Stimulated activated CD8-positive, alpha-beta memory T cell treated with anti-CD3 and anti-CD28 coated beads, Interleukin-15, amount 100 ng/mL, for 1 hour (primary cell): ENCODE measurements around the gene SLC39A8.

Experiments used
- DNase-seq: peaks from one replicate; pipeline ENCODE4 v3.0.0-alpha.2; 2020; ENCODE audit warnings: low read depth

The SLC39A8 gene

DNA sequence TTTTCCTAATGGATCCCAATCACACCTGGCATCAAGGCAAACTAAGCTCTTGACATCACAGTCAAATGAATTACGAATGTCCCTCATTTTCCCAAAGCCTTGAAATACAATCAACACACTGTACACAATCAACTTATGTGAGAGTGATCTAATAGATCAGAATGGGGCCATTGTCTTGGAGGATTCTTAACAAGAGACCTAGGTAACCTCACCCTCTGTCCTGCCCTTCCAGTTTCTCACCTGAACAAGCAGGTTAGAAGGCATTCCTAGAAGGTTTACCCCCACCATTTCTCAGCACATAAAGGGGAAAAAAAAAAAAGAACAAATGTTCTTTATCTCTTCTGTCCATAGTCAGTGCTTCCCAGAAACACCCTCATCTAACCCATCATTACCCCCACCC is 6.3 kb downstream of the SLC39A8 start:
- DNase-seq: no peak

DNA sequence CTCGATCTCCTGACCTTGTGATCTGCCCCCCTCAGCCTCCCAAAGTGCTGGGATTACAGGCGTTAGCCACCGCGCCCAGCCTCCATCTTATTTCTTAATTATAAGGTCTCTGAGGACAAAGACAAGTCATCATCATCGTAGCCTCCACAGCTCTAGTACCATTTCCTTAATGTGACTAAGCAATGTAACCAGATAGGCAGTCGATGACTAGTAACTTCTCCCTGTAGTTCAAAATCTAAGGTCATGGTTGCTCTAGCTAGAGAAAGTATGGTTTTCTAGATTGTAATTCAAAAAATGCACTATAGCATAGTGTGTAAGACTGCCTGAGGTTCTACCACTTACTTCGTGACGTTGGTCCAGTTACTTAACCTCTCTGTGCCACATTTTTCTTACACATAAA is 6.9 kb downstream of the SLC39A8 start:
- DNase-seq: no peak

DNA sequence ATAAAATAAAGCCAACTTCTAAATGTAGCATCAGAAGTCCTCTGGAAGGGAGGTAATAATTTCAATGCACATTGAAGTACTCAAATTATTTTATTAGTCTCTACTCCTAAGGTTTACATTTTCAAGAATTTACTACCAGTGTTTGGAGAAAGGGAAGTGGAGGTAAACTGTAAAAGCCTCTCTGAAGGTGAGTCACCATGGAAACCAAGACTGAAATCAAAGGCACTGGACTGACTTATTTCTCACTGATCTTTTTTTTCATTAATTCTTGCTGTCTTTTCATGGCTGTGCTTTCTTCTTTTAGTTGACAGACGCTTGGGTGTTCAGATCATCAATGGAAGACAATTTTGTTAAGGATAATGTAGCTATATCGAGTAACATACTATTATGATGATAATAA is 9.7 kb downstream of the SLC39A8 start:
- DNase-seq: no peak

DNA sequence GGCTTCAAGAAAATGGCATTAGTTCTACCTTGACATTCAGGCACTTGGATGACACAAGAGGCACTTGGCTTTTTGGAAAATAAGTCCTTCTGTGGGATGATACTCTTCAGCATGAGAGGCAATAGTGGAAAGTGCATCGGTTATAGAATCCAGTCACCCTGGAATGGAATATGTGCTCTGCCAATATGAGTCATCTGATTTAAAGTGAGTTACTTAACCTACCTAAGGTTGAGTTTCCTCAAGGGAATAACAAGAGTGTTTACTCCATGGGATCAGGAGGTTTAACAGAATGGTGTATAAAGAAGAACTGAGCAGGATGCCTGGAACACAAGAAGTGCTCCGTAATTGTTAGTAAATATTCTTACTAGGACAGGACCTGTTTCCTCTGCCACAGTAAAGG is 10.7 kb downstream of the SLC39A8 start:
- no peak for DNase-seq

DNA sequence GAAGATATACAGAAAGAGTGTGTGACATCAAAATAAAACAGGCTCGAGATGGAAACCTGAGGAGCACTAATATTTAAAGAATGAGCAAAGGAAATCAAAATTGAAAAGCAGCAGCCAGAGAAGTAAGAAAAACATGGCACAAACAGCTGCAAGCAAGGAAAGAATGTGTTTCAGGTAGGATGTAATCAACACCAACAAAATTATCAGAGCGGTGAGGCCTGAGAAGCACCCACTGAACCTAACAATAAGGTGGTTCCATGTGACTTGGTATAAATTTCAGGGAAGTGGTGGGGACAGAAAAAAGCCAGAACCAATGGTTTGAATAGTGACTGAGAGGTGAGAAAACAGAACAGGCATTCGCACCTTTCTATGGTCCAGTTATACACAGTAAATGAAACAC is 11.5 kb downstream of the SLC39A8 start:
- no peak for DNase-seq

DNA sequence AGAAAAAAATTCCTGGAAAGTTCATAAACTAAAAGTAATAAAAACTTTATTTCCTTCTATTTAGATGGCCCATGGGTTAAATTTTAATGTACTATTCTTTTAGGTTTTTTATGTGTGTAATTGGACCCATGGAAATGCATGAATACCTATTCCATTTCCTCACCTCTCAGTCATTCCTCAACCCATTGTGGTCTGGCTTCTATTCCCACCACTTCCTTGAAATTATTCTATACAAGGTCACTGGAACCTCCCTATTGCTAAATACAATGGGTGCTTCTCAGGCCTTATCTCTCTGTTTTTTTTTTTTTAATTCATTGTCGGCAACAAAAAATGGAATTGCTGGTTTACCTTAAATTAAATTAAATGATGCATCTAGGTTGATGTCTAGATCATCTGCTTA is 17.2 kb downstream of the SLC39A8 start:
- no peak for DNase-seq

DNA sequence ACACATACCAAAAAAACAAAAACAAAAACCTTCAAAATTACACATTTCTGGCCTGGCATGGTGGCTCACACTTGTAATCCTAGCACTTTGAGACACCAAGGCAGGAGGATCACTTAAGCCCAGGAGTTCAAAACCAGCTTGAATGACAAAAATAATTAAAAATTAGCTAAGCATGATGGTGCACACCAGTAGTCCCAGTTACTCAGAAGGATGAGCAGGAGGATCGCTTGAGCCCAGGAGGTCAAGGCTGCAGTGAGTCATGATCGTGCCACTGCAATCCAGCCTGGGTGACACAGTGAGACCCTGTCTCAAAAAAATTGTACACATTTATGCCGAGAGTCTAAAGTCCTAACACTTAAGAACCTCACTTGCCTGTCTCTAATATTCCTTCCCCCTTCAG is 18.3 kb downstream of the SLC39A8 start:
- no peak for DNase-seq

DNA sequence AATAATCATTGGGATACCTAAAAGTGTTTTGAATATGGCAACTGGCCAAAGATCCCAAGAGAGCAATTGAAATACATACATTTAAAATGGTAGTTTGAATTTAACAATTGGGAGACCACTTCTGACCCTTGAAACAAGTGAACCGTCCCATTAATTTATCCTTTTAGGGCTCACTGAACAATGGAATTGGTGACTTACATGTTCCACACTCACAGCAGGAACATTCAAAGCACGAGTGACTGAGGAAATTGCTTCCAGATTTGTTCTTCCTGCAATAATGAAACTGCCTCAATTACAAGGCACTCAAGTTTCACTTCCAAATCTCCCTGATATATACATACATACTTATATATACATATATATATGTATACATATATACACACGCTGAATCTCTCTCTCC is 20.6 kb downstream of the SLC39A8 start:
- DNase-seq: no peak

DNA sequence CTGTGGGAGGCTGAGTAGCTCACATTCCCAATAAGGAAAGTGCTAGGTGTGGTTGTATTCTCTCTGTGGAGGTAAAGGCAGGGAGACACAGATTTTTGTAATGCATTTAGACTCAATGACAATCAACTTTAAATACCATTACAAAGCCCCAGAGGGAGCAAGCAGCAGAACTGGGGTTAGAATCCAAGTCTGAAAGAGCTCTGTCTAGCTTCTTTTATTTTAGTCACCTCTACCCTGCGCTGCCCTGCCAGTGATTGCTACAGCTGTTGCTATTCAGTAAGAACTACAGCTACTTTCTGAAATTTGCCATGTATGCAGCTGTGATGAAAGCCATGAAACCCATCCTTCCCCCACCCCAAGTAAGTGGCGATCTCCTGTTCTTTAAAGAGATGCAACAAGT is 22.5 kb downstream of the SLC39A8 start:
- no peak for DNase-seq

DNA sequence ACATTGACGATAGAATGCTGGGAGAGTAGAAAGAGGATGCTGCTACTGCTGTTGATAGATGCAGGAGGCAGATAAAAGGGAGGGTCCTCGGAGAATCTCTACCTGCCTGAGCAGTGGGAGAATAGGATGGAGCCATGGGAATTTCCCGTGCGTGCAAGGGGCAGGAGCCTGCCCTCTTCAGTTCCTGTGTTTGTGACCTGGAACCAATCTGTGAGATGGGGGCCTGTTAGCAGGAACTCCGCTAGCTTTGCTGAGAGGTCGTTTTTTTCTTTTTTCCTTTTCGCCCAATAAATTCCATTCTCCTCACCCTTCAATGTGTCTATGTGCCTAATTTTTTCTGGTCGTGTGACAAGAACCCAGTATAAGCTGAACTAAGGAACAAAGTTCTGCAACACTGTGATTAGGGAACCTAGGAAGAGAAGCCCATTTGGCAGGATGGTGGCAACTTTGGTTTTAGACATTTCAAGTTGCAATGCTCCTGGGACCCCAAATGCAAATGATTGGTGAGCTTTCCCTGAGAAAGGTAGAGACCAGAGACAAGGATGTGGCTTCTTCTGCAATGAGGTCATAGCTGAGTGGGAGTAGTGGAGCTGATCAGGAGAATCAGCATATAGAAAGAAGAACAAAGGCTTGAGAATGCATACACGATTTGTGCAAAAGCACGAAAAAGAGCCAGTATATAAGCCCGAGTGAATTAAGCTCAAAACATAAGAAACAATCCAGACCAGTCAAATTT is 23.9 kb downstream of the SLC39A8 start:
- no peak for DNase-seq

DNA sequence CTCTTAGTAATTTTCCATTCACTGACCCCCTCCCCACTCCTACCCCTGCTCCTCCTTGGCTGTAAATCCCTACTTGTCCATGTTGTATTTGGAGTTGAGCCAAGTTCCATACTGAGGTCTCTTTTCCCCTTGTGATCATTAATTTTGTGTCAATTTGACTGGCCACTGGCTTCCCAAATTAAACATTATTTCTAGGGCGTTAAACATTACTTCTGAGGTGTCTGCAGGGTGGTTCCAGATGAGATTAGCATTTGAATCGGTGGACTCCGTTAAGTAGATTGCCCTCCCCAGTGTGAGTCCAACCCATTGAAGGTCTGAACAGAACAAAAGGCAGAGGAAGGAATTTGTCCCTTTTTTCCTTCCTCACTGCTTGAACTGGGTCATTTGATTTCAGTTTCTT is 25.7 kb downstream of the SLC39A8 start:
- DNase-seq: no peak

DNA sequence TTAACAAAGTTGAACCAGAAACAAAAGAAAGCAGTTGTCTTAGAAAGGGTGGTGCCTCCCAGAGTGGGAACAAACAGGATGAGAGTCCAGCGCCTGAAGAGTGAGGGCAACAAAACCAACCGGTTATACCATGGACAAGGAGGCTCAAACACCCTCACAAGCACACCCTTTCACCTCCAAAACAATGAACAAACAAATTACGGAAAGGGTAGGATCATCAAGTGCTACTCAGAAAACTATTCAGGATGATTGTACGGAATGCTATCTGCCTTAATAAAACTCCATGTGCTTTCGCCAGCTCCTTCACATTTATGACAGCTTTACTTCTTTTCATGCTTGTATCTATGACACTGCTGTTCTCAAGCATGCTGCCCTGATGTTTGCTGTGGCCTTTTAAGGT is 26.8 kb downstream of the SLC39A8 start:
- DNase-seq: no peak

DNA sequence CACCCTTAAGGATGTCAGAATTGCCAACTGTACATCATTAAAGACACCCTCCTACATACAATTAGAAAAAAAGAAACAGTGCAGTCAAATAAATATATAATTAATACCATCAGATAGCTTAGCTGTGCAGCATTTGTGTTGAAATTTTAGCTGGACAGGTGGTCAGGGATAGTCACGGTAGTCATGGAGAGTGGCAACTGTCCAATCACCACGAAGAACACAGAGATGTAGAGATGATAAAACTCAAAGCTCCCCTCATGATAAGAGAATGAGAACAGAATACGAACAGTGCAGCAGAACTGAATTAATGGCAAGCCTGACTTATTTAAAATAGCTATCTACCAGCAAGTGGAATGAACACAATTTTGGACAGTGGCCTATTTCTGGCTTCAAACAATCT is 27.2 kb downstream of the SLC39A8 start:
- DNase-seq: no peak

DNA sequence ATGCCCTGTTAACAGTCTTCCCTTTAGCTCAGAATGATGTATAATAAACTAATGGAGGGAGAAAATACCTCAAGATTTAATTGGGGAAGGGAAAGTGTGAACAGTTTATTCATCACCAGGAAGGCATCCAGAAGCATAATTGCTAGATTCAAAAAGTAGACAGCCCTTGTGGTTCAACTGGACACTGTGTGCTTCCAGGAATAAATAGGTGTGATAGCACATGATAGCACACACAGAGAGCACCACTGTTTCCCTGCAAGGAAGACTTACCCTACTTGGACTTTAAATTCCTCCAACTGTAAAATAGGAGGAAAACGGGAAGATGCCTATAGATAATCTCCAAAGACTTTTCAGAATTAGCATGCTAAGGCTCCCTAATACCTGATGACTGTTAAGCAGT is 27.8 kb downstream of the SLC39A8 start:
- no peak for DNase-seq

DNA sequence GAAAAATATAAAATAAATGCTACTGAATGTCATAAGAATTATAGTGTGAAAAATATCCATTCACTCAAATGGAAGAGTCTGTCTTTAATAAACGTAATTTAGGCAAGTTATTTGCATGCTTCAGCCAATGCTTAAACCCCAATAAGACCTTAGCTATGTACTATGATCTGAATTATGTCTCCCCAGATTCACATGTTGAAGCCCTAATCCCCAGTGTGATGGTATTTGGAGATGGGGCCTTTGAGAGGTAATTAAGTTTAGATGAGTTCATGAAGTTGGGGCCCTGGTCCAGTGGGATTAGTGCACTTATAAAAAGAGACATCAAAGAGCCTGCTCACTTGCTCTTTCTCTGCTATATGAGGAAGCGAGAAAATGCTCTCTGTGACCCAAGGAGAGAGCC is 28.7 kb downstream of the SLC39A8 start:
- no peak for DNase-seq

DNA sequence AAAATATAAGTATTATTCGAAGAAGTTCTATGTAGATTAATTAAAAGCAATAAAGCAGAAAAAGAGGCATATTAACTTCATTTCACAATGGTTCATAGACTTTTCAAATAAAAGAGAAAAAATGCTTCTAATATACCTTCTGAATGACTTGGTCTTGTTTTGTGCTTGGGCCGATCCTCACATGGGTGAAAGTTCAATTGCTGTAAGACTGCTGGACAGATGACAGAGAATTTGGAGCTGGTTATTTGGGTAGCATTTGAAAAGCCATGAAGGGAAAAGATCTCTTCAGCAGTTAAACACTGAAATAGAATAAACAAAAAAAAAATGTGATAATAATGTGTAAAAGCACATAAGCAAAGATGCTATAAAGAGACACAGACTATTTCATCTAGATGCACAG is 29.8 kb downstream of the SLC39A8 start:
- no peak for DNase-seq

DNA sequence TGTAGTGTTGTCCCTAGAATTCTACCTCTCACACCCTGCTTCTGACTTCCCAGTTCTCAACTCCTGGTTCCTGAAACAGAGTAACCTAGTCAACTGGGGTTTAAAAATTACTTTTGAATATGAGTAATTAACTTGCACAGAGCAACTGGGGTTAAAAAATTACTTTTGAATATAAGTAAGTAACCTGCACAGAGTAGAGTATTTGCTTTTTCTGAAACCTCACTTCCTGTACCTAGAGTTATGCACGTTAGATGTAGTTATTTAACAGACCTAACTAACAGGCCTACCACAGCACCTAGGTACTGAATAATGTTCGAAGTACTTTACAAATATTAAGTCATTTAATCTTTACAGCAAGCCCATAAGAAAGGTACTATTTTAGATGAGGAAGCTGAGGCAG is 32.9 kb downstream of the SLC39A8 start:
- no peak for DNase-seq

DNA sequence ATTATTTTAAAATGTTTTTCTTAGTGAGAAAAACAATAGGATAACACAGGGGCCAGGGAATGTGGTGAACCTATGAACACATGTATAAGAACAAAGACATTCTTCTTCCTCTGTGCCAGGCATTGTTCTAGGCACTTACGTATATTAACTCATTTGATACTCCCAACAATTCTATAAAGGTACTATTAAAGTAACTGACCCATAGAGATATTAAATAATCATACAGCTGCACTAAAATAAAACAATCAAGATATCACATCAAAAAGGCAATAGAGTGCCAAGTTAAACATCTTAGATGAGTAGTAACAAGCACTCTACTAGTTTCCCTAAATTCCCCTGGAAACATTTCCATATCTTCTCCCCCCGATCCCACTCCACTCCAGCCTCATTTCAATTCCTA is 33.4 kb downstream of the SLC39A8 start:
- no peak for DNase-seq

DNA sequence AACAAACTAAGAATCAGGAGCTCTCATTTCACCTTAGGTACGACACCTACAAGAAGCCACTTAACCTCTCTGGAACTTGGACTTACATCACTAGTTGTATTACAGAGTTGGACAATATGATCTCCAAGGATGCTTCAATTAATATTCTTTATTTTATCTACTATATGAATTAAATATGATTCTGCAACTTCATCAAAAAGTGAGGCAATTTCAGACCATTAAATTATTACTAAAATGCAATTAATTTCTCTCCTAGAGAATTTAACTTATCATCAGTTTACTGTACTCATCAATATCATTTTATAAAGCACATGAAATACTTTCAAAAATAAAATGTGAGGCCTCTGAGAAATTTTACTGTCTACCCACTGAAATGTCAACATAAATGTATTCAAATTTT is 33.9 kb downstream of the SLC39A8 start:
- DNase-seq: no peak

DNA sequence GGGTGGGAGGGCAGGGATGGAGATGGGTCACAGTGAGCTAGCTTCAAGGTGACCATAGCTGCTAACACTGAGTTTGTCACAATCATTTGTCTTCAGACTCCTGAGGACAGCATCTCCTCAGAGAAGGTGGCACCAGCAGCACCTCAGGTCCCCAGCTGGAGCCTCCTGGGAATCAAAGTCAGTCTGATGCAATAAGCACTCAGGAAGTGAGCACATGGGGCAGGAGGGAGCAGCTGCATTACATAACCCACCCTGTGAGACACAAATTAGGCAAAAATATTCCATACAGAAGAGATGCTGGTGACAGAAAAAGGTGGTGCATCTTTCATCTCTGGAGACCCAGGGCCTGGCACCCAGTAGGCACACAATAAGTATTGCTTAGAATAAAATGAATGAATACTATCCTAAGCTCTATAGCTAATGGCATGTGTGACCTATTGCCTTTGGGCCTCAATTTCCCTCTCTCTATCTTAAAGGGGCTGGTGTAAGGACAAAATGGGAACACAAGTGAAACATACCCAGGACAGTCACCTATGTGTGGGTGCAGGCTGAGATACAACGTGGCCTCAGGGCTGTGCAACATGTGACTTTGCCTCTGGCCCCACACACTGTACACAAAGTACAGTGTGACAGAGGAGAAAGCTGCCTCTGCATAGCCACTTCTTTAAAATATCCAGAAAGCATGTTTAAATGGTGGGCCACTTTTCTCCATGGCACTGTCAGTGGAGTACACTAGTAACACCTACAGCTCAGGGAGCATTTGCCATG is 37.1 kb downstream of the SLC39A8 start:
- DNase-seq: no peak

DNA sequence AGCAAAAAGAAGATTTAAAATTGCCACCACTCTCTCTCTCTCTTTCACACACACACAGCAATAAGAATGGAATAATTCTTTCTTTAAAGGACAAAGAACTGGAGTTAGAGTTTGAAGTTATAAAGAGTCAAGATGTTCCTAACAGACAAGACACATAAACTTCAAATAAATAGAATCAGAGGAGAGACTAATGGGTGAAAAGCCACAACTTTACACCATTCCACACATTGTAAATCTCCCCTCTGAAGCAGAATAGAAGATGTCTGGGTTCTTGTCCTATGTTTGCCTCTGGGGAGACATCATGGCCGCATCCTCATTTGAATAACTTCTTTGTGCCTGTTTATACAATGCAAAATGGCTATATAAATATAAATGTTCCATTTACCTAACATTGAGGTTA is 39.6 kb downstream of the SLC39A8 start:
- DNase-seq: no peak

DNA sequence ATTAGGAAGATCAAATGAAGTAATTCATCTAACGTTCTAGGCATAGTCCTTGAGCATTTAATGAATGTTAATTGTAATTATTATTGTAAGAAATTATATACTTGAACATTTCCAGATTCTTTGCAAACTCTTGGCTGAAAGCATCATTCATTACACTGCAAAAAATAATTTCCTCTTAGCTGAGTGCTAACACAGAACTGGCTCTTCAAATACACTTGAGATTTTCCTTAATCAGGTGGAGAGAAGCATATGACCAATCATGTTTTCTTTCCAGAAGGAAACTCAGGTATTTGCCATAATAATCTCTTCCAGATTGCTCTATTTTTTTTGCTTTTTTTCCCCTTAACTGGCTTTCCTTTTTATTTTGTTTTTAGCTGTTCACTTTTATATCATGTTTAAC is 42.5 kb downstream of the SLC39A8 start:
- no peak for DNase-seq

DNA sequence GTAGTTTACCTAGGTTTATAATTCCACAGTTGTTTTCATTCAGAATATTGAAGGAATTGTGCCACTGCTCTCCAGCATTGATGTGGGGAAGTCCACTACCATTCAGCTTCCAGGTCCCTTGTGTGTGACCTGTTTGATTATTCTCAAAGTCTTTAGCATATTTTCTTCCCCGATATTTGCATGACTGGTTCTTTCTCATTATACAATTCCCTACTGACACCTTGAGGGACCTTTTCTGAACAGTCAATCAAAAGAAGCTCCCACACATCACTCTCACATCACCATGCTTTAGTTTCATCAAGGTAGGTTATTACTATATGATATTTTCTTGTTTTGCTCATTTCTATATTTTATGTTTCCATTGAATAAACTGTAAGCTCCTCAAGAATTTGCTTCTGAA is 44.1 kb downstream of the SLC39A8 start:
- DNase-seq: no peak
